H1 (cell line): ENCODE results near the gene ISG15.
"Not testable (repeated sequence)": the region's sequence is repeated elsewhere in the genome, so short reads cannot be mapped to it uniquely, and the experiment has no call there.

Experiments used
- CTCF ChIP-seq, 3 experiments: IDR thresholded peaks; 1 replicate in 2 of 3; 2 replicates in 1 of 3; pipeline versions ENCODE4 v1.5.1 to v1.6.1; 2011; ENCODE audit warnings: low read length in 3 of 3, mild to moderate bottlenecking in 3 of 3, inconsistent platforms in 2 of 3, low read depth in 1 of 3, moderate library complexity in 1 of 3; ENCODE audit not compliant: insufficient read depth in 1 of 3; ENCODE audit errors: control extremely low read depth in 1 of 3
- SIX5 ChIP-seq: IDR thresholded peaks from 2 replicates; pipeline ENCODE4 v1.6.1; 2011; ENCODE audit warnings: mild to moderate bottlenecking, low read depth, low read length

GRCh38 chr1:1018321-1018685 is 5.0 kb downstream of the ISG15 start:
- TF ChIP-seq SIX5; CTCF (IDR thresholded peaks at IDR 0.05; ENCODE audit: control extremely low read depth in 1 of 3, insufficient read depth in 1 of 3, low read depth in 1 of 3, low read length in 3 of 3): not testable (repeated sequence)
